Ascending aorta (tissue), 2 donors: Measurements from ENCODE around the gene CEP78. TPM values are rescaled to one million over a fixed set of nuclear protein-coding genes. Genes with fewer than 3 reads are reported as not detected.

ENCODE experiments used
- DNase-seq, 2 donors: peaks; one replicate each; pipeline ENCODE4 v3.0.0-alpha.2; 2019; ENCODE audit warnings: low spot score in 2 of 2
- H3K27ac ChIP-seq, 2 donors: fragments of 200-600 bp; sonication (generic); one replicate each; pipeline ENCODE4 v1.5.1; 2016 to 2017; ENCODE audit warnings: mild to moderate bottlenecking in 1 of 2
- H3K27me3 ChIP-seq: fragments of 200-600 bp; sonication (generic); one replicate; pipeline ENCODE4 v1.5.1; 2017
- H3K36me3 ChIP-seq, 2 donors: fragments of 200-600 bp; sonication (generic); one replicate each; pipeline ENCODE4 v1.5.1; 2016
- H3K4me1 ChIP-seq, 2 donors: fragments of 200-600 bp; sonication (generic); one replicate each; pipeline ENCODE4 v1.5.1; 2016 to 2017; ENCODE audit warnings: mild to moderate bottlenecking in 1 of 2
- H3K4me3 ChIP-seq, 2 donors: fragments of 200-600 bp; sonication (generic); one replicate each; pipeline ENCODE4 v1.5.1; 2016 to 2017; ENCODE audit warnings: mild to moderate bottlenecking in 1 of 2
- H3K9me3 ChIP-seq, 2 donors: fragments of 200-600 bp; sonication (generic); one replicate each; pipeline ENCODE4 v1.5.1; 2016
- CTCF ChIP-seq, 3 experiments: fragments of 200-600 bp in 2 of 3; fragments of 450-650 bp in 1 of 3; sonication (generic) in 2 of 3; IDR thresholded peaks; one replicate each; pipeline ENCODE4 v1.5.1; 2016 to 2019; ENCODE audit warnings: antibody characterized with exemption in 3 of 3, mild to moderate bottlenecking in 1 of 3, moderate library complexity in 1 of 3
- intact Hi-C: fragments of 100-400 bp; cut with DNase I; formaldehyde crosslinking; loops from one replicate; pipeline ENCODE4 v1.15.1; 2023
- total RNA-seq: library from RNA; depleted of rRNA; stranded (reverse); fragments of >200 nt; gene quantifications from one replicate; pipeline ENCODE4 v1.1.0, GENCODE V29; 2016

The CEP78 gene
- total RNA-seq, 1 donor from 2014 or later = 19.8 TPM

- H3K27ac ChIP-seq = no peak overlapping the region
- no peak for TF ChIP-seq CTCF (IDR thresholded peaks at IDR 0.05)
- H3K4me1 ChIP-seq = no peaks in the 10 kb centered on the region
- no peaks in the 10 kb centered on the region for H3K27me3 ChIP-seq
- no peak for DNase-seq
- intact Hi-C loops = no loop called here
- H3K9me3 ChIP-seq = no peaks in the 10 kb centered on the region
- peaks cover 7 to 16% of the 10 kb centered on the region in 2 donors for H3K36me3 ChIP-seq
- no peak overlapping the region for H3K4me3 ChIP-seq
Measured at GRCh38 chr9:78248635-78249034, 12.8 kb downstream of the CEP78 start.

- no peak for TF ChIP-seq CTCF (IDR thresholded peaks at IDR 0.05)
- peaks cover 1 to 13% of the 10 kb centered on the region in 2 donors for H3K36me3 ChIP-seq
- intact Hi-C loops = no loop called here
Measured at GRCh38 chr9:78249542-78249941, 13.7 kb downstream of the CEP78 start.

GRCh38 chr9:78252616-78253015, 16.7 kb downstream of the CEP78 start:
- intact Hi-C loops = no loop called here
- peaks cover 0 to 13% of the 10 kb centered on the region in 2 donors for H3K36me3 ChIP-seq
- H3K27ac ChIP-seq = no peak overlapping the region
- H3K4me1 ChIP-seq = no peaks in the 10 kb centered on the region
- H3K9me3 ChIP-seq = no peaks in the 10 kb centered on the region
- no peak for DNase-seq
- no peak for TF ChIP-seq CTCF (IDR thresholded peaks at IDR 0.05)
- no peak overlapping the region for H3K4me3 ChIP-seq
- H3K27me3 ChIP-seq = no peaks in the 10 kb centered on the region

More at GRCh38 chr9:78249542-78249941, 13.7 kb downstream of the CEP78 start:
- Histone ChIP-seq H3K27me3 (no peaks in the 10 kb centered on the region), H3K4me1 (no peaks in the 10 kb centered on the region), H3K4me3 (no peak overlapping the region), H3K27ac (no peak overlapping the region), H3K9me3 (no peaks in the 10 kb centered on the region)
- no peak for DNase-seq

GRCh38 chr9:78253285-78253684, 17.4 kb downstream of the CEP78 start:
- Histone ChIP-seq H3K4me3 (no peak overlapping the region), H3K4me1 (no peaks in the 10 kb centered on the region), H3K27ac (no peak overlapping the region), H3K9me3 (no peaks in the 10 kb centered on the region), H3K27me3 (no peaks in the 10 kb centered on the region), H3K36me3 (peaks cover 0 to 10% of the 10 kb centered on the region in 2 donors)
- intact Hi-C loops = no loop called here
- DNase-seq = no peak
- no peak for TF ChIP-seq CTCF (IDR thresholded peaks at IDR 0.05)

- Histone ChIP-seq H3K4me1 (no peaks in the 10 kb centered on the region), H3K27ac (no peak overlapping the region), H3K9me3 (no peaks in the 10 kb centered on the region), H3K27me3 (no peaks in the 10 kb centered on the region), H3K4me3 (no peak overlapping the region), H3K36me3 (peaks cover 0 to 5% of the 10 kb centered on the region in 2 donors)
- peak; percentile 27 to 57 (median 33) for TF ChIP-seq CTCF (IDR thresholded peaks at IDR 0.05)
- intact Hi-C loops = loop anchor here (2.0 kb wide), 1 partner anchor 107 kb away; no protein-coding TSS in a partner anchor
- DNase-seq = no peak
Measured at GRCh38 chr9:78261403-78262001, 25.6 kb downstream of the CEP78 start.
